Measurements from ENCODE around the gene TMEM248. TPM values are rescaled to one million over a fixed set of nuclear protein-coding genes. Genes with fewer than 3 reads are reported as not detected.
"Not testable (repeated sequence)": the region's sequence is repeated elsewhere in the genome, so short reads cannot be mapped to it uniquely, and the experiment has no call there.

Gene TMEM248
- total RNA-seq, 6 donors from 2014 or later, result 55.5 to 153 (median 111) TPM

DNA sequence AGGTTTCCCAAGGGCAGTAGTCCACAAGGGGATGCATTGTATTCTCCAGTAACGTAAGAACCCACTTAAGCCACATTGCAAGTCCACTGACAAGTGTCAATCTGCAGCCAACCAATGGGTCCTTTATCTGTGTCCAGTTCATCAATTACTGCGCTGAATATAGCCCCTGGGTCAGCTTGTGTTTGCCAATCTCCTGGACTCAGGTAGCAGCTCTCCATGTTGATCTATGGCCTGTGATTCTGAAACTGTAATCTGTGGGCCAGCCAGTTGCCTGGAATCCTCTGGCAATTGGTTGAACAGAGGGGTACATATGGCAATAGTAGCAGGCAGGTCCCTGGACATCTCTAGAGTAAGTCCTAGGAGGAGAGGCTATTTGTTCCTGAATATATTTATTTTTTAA, 8.8 kb upstream of the TMEM248 start:
- Histone ChIP-seq H3K4me3 (no peak overlapping the region), H3K36me3 (no peaks in the 10 kb centered on the region), H3K9me3 (no peaks in the 10 kb centered on the region), H3K4me1 (no peaks in the 10 kb centered on the region), H3K27ac (no peak overlapping the region), H3K27me3 (no peaks in the 10 kb centered on the region)
- ATAC-seq (ENCODE audit: low FRiP score in 2 of 2), result no peak
- TF ChIP-seq, protein P1, sequence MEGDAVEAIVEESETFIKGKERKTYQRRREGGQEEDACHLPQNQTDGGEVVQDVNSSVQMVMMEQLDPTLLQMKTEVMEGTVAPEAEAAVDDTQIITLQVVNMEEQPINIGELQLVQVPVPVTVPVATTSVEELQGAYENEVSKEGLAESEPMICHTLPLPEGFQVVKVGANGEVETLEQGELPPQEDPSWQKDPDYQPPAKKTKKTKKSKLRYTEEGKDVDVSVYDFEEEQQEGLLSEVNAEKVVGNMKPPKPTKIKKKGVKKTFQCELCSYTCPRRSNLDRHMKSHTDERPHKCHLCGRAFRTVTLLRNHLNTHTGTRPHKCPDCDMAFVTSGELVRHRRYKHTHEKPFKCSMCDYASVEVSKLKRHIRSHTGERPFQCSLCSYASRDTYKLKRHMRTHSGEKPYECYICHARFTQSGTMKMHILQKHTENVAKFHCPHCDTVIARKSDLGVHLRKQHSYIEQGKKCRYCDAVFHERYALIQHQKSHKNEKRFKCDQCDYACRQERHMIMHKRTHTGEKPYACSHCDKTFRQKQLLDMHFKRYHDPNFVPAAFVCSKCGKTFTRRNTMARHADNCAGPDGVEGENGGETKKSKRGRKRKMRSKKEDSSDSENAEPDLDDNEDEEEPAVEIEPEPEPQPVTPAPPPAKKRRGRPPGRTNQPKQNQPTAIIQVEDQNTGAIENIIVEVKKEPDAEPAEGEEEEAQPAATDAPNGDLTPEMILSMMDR (IDR thresholded peaks at IDR 0.05), result no peak
- TF ChIP-seq POLR2A (IDR thresholded peaks at IDR 0.05) (no peak), EP300 (IDR thresholded peaks at IDR 0.05) (no peak), POLR2AphosphoS5 (IDR thresholded peaks at IDR 0.05) (no peak)
- no peak for DNase-seq
- WGBS, 2 donors, result 65 to 82% methylated on average over 2 of the region's 2 CpGs

GRCh38 chr7:66913118-66914037, 7.6 kb upstream of the TMEM248 start:
- no peak overlapping the region for H3K27ac ChIP-seq
- TF ChIP-seq POLR2AphosphoS5 (IDR thresholded peaks at IDR 0.05) (no peak), POLR2A (IDR thresholded peaks at IDR 0.05) (no peak), EP300 (IDR thresholded peaks at IDR 0.05) (no peak)
- TF ChIP-seq, protein P1 (IDR thresholded peaks at IDR 0.05), result no peak
- no peaks in the 10 kb centered on the region for H3K36me3 ChIP-seq
- ATAC-seq (ENCODE audit: low FRiP score in 2 of 2) (no peak), DNase-seq (no peak)
- no peak overlapping the region for H3K4me3 ChIP-seq
- H3K4me1 ChIP-seq, result no peaks in the 10 kb centered on the region
- no peaks in the 10 kb centered on the region for H3K9me3 ChIP-seq
- H3K27me3 ChIP-seq, result no peaks in the 10 kb centered on the region
- 86 to 88% methylated on average over 12 of the region's 12 CpGs for WGBS, 2 donors

DNA sequence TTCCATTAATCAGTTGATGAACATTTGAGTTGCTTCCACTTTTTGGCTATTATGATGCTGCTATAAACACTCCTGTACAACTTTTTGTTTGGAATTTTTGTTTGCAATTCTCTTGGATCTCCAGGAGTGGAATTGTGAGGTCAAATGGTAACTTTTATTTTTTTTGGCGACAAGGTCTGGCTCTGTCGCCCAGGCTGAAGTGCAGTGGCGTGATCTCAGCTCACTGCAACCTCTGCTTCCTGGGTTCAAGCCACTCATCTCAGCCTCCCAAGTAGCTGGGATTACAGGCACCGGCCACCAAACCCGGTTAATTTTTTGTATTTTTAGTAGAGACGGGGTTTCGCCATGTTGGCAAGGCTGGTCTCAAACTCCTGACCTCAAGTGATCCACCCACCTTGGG, 3.1 kb upstream of the TMEM248 start:
- H3K36me3 ChIP-seq; H3K27ac ChIP-seq; DNase-seq; ATAC-seq (ENCODE audit: low FRiP score in 2 of 2); H3K27me3 ChIP-seq; H3K4me3 ChIP-seq; H3K9me3 ChIP-seq: not testable (repeated sequence)
- WGBS, 2 donors, result 86 to 92% methylated on average over 7 of the region's 7 CpGs
- H3K4me1 ChIP-seq, result peaks cover 7 to 18% (median 9%) of the 10 kb centered on the region in 4 donors

GRCh38 chr7:66919304-66919703, 1.7 kb upstream of the TMEM248 start:
- ATAC-seq (ENCODE audit: low FRiP score in 2 of 2), result no peak
- H3K4me1 ChIP-seq, result peaks cover 19 to 32% (median 21%) of the 10 kb centered on the region in 4 donors
- H3K9me3 ChIP-seq, result no peaks in the 10 kb centered on the region
- no peaks in the 10 kb centered on the region for H3K27me3 ChIP-seq
- H3K4me3 ChIP-seq, result no peak overlapping the region
- TF ChIP-seq POLR2AphosphoS5 (IDR thresholded peaks at IDR 0.05) (no peak), POLR2A (IDR thresholded peaks at IDR 0.05) (no peak), EP300 (IDR thresholded peaks at IDR 0.05) (no peak)
- TF ChIP-seq, protein P1 (IDR thresholded peaks at IDR 0.05), result no peak
- WGBS, 2 donors, result 82 to 95% methylated on average over 1 of the region's 1 CpG
- DNase-seq, result no peak
- H3K36me3 ChIP-seq, result peaks cover 0 to 4% (median 0%) of the 10 kb centered on the region in 4 donors
- H3K27ac ChIP-seq, result no peak overlapping the region

GRCh38 chr7:66919704-66920103, 1.3 kb upstream of the TMEM248 start:
- H3K4me3 ChIP-seq, result no peak overlapping the region
- H3K36me3 ChIP-seq, result peaks cover 0 to 5% (median under 1%) of the 10 kb centered on the region in 4 donors
- no peaks in the 10 kb centered on the region for H3K27me3 ChIP-seq
- H3K4me1 ChIP-seq, result peaks cover 20 to 36% (median 23%) of the 10 kb centered on the region in 4 donors
- DNase-seq (no peak), ATAC-seq (ENCODE audit: low FRiP score in 2 of 2) (no peak)
- no peak overlapping the region for H3K27ac ChIP-seq
- H3K9me3 ChIP-seq, result no peaks in the 10 kb centered on the region
- WGBS, 2 donors, result 94 to 100% methylated on average over 4 of the region's 4 CpGs
- TF ChIP-seq, protein P1 (IDR thresholded peaks at IDR 0.05), result no peak
- TF ChIP-seq EP300 (IDR thresholded peaks at IDR 0.05) (no peak), POLR2AphosphoS5 (IDR thresholded peaks at IDR 0.05) (no peak), POLR2A (IDR thresholded peaks at IDR 0.05) (no peak)
